ENCODE results near the gene CRYBB3.

CRYBB3 gene

DNA sequence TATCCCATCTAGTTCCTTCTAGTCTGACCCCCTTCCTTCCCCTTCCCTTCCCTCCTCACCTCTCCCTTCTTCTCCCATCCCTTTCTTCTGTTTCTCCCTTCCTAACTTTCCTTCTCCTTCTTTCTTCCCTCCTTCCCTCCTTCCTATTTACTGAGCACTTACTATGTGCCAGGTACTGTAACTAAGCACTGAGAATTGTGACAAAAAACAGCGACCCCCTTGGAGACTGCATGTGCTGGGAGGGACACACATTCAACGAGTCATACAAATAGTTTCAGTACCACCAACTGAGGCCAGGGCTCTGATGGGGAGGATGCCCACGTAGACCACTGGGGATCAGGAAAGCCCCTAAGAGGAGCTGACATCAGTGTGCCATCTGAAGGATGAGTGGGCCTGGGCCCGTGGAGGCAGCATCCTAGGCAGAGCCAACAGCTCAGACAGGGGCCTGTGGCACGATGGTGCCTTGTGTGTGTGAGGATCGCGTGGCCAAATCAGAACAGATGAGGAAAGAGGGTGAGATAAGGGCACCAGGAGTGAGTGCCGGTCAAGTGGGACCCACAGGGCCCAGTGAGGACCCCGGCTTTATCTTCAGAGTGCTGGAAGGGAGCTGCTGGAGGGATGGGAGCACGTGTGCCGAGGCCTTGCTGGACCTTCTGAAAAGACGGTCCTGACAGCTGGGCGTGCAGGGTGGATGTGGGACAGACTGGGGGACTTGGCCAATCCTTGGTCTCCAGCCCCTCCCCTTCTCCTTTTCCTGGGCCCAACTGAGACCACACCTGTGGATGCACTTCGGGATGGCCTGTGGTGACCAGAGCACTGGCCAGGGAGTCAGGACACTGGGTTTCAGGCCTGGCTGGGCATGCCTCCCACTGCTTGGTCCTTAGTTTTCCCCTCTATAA is 38.4 kb upstream of the CRYBB3 start:
- H3K27ac ChIP-seq, result peak overlapping the region; percentile 74
- no peak for DNase-seq (ENCODE audit: low spot score)
- TF ChIP-seq, protein P1, sequence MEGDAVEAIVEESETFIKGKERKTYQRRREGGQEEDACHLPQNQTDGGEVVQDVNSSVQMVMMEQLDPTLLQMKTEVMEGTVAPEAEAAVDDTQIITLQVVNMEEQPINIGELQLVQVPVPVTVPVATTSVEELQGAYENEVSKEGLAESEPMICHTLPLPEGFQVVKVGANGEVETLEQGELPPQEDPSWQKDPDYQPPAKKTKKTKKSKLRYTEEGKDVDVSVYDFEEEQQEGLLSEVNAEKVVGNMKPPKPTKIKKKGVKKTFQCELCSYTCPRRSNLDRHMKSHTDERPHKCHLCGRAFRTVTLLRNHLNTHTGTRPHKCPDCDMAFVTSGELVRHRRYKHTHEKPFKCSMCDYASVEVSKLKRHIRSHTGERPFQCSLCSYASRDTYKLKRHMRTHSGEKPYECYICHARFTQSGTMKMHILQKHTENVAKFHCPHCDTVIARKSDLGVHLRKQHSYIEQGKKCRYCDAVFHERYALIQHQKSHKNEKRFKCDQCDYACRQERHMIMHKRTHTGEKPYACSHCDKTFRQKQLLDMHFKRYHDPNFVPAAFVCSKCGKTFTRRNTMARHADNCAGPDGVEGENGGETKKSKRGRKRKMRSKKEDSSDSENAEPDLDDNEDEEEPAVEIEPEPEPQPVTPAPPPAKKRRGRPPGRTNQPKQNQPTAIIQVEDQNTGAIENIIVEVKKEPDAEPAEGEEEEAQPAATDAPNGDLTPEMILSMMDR (conservative IDR thresholded peaks at IDR 0.05; ENCODE audit: low read depth), result no peak
- ChIA-PET POLR2A (ENCODE audit: low non-redundant PET) (no interaction called here), CTCF (interaction anchor here (0.7 to 1.1 kb wide), 2 partner anchors 80 to 207 kb away, joined by 3 read pairs; no protein-coding TSS in a partner anchor)

DNA sequence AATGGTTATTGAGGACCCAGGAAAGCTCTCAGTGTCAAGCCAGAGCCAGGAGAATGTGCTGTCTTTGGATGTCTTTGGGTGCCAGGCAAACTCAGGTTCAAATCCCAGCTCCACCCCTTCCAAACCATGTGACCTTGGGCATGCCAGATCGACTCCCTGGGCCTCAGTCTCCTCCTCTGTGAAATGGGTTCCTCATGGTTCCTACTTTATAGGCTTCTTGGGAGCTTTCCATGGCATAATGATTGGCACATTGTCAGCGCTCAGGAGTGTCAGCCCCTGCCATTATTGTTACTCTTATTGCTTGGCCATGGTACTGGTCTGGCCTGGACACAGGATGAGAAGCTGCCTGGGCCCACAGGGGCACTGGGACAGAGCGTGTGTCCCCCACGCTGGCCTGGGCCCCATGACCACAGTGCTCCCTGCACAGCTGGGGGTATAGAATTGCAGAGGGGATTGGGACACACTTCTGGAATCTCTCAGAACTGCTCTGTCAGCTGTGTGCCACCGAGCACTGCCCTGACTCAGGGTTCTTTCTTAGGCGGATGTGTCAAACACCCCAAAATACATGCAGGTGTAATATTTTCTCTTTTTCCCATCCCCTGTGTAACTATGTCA is 37.6 kb upstream of the CRYBB3 start:
- ChIA-PET CTCF (no interaction called here), POLR2A (ENCODE audit: low non-redundant PET) (no interaction called here)

DNA sequence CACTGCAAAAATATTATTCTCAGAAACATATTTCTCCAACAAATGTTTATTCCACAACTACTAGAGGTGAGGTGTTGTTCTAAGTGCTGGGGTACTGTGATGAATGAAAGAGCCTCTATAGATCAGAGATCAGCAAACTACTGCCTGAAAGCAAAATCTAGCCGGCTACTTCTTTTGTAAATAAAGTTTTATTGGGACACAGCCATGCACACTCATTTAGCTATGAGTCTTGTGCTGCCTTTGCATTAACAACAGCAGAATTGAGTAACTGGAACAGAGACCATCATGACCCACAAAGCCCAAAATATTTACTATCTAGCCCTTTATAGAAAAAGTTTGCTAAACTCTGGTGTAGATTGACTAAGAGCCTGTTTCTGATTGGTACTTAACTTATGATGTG is 37.1 kb upstream of the CRYBB3 start:
- TF ChIP-seq, protein P1 (conservative IDR thresholded peaks at IDR 0.05; ENCODE audit: low read depth), result no peak
- DNase-seq (ENCODE audit: low spot score), result no peak
- H3K27ac ChIP-seq, result peak overlapping the region; percentile 85
- POLR2A ChIA-PET (ENCODE audit: low non-redundant PET), result no interaction called here
- CTCF ChIA-PET, result no interaction called here

More for the DNA sequence above, 37.6 kb upstream of the CRYBB3 start:
- no peak for DNase-seq (ENCODE audit: low spot score)
- TF ChIP-seq, protein P1 (conservative IDR thresholded peaks at IDR 0.05; ENCODE audit: low read depth), result no peak
- peak overlapping the region; percentile 74 for H3K27ac ChIP-seq

GRCh38 chr22:25165785-25166184 is 33.9 kb upstream of the CRYBB3 start:
- POLR2A ChIA-PET (ENCODE audit: low non-redundant PET), result no interaction called here
- TF ChIP-seq, protein P1 (conservative IDR thresholded peaks at IDR 0.05; ENCODE audit: low read depth), result no peak
- CTCF ChIA-PET, result no interaction called here
- peak overlapping the region; percentile 56 for H3K27ac ChIP-seq
- no peak for DNase-seq (ENCODE audit: low spot score)

DNA sequence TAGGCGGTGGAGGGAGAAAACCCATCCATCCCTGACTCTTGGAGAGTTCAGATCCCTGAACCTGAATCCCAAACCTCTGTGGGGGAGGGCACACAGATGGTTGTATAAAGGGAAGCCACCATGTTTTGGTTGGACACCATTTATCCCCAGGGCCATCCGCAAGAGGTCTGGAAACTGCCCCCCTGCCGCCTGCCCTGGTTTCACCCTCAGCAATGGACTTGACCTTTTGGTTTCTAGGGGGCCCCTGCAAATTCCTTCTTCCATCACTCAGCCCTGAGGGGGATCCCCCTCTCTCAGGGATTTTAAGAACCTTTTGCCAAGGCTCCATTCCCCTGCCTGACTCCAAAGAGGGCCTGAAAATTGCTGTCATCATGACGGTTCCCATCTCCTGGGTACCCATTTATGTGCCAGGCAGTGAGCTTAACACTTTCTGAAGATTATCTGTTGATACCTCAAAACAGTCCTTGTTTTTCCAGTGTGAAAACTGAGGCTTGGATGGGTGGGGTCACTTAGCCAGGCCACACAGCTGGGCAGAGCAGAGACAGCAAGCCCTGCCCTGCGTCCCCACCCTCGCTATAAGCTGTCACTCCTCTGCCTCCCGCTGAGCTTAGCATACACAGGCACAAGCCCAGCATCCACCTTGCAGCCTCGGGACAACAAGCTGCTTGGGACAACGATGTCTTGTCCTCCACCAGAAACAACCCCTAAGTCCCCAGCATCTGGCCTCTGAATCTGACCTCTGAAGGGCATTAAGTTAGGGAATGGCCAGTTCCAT is 33.2 kb upstream of the CRYBB3 start:
- H3K27ac ChIP-seq, result peak overlapping the region; percentile 56
- CTCF ChIA-PET, result interaction anchor here (1.0 kb wide), 1 partner anchor 116 kb away, joined by 3 read pairs; no protein-coding TSS in a partner anchor
- POLR2A ChIA-PET (ENCODE audit: low non-redundant PET), result no interaction called here
- TF ChIP-seq, protein P1 (conservative IDR thresholded peaks at IDR 0.05; ENCODE audit: low read depth), result no peak
- DNase-seq (ENCODE audit: low spot score), result no peak

- CTCF ChIA-PET, result interaction anchor here (1.0 kb wide), 1 partner anchor 117 kb away, joined by 3 read pairs; no protein-coding TSS in a partner anchor
- peak; percentile 30 for DNase-seq (ENCODE audit: low spot score)
- peak overlapping the region; percentile 56 for H3K27ac ChIP-seq
- TF ChIP-seq, protein P1 (conservative IDR thresholded peaks at IDR 0.05; ENCODE audit: low read depth), result no peak
- POLR2A ChIA-PET (ENCODE audit: low non-redundant PET), result no interaction called here
These were observed 32.6 kb upstream of the CRYBB3 start for GRCh38 chr22:25167082-25167481.
